ENCODE measurements around the gene RSAD2. TPM values are rescaled to one million over a fixed set of nuclear protein-coding genes. Genes with fewer than 3 reads are reported as not detected.

RSAD2 gene
- total and polyA plus RNA-seq, 2 experiments from 2014 or later, result 0.10 TPM; not detected in 1

Other genes with a start within 250 kb of the RSAD2 start
- gene CMPK2, start 11.9 kb upstream of the RSAD2 start, total RNA-seq (2014; rRNA removed; shearing (Covaris generic)), result 0.12 and 0.56 TPM in 2 replicates
- gene CMPK2, start 11.9 kb upstream of the RSAD2 start, polyA plus RNA-seq (2016; fragmentation: Nextera tagmentation; extraction: Ambion mirVana), result 0.13 and 0.35 TPM in 2 replicates
- 12.5 and 14.7 TPM in 2 replicates for gene RNF144A, start 39.6 kb downstream of the RSAD2 start, total RNA-seq (2014; rRNA removed; shearing (Covaris generic))
- 2.8 and 2.9 TPM in 2 replicates for gene RNF144A, start 39.6 kb downstream of the RSAD2 start, polyA plus RNA-seq (2016; fragmentation: Nextera tagmentation; extraction: Ambion mirVana)